Mucosa of stomach (tissue), 1 donor: Measurements from ENCODE around the gene INTS15.

ENCODE experiments used
- H3K27me3 ChIP-seq: one replicate; pipeline ENCODE4 v1.7.0; 2013; ENCODE audit warnings: mild to moderate bottlenecking, low read length; ENCODE audit not compliant: control insufficient read depth, insufficient read depth
- H3K36me3 ChIP-seq: one replicate; pipeline ENCODE4 v1.7.0; 2013; ENCODE audit warnings: low read length; ENCODE audit not compliant: control insufficient read depth, insufficient read depth
- H3K4me1 ChIP-seq: one replicate; pipeline ENCODE4 v1.7.0; 2013; ENCODE audit warnings: mild to moderate bottlenecking, low read length; ENCODE audit not compliant: control insufficient read depth, insufficient read depth
- H3K4me3 ChIP-seq: one replicate; pipeline ENCODE4 v1.7.0; 2013; ENCODE audit warnings: low read length
- H3K9ac ChIP-seq: one replicate; pipeline ENCODE4 v1.7.0; 2013; ENCODE audit warnings: mild to moderate bottlenecking, low read length, moderate library complexity
- H3K9me3 ChIP-seq: one replicate; pipeline ENCODE4 v1.7.0; 2013; ENCODE audit warnings: mild to moderate bottlenecking, low read length, moderate library complexity; ENCODE audit not compliant: control insufficient read depth
- donor health status: Pancreatic carcinoma.

INTS15 gene

GRCh38 chr7:6589829-6590644 lies at the start of gene INTS15:
Gene INTS15 (plus strand): TSS chr7:6590021. CDS start chr7:6590284, 263 bp downstream.
- Histone ChIP-seq H3K4me3 (peak within 1 kb of the TSS; percentile 63), H3K27me3 (no peaks in the 10 kb centered on the region), H3K36me3 (peaks cover 4% of the 10 kb centered on the region), H3K9ac (peak within 1 kb of the TSS; percentile 77), H3K9me3 (no peaks in the 10 kb centered on the region), H3K4me1 (peaks cover 11% of the 10 kb centered on the region)

GRCh38 chr7:6542368-6542767 lies 47.5 kb upstream of the INTS15 start:
- H3K9me3 ChIP-seq, result no peaks in the 10 kb centered on the region
- H3K4me3 ChIP-seq, result no peak overlapping the region
- no peak overlapping the region for H3K9ac ChIP-seq
- no peaks in the 10 kb centered on the region for H3K36me3 ChIP-seq
- no peaks in the 10 kb centered on the region for H3K4me1 ChIP-seq
- H3K27me3 ChIP-seq, result peaks cover 9% of the 10 kb centered on the region

GRCh38 chr7:6545398-6546126 lies 44.3 kb upstream of the INTS15 start:
- no peaks in the 10 kb centered on the region for H3K36me3 ChIP-seq
- no peaks in the 10 kb centered on the region for H3K4me1 ChIP-seq
- no peak overlapping the region for H3K4me3 ChIP-seq
- H3K27me3 ChIP-seq, result no peaks in the 10 kb centered on the region
- no peak overlapping the region for H3K9ac ChIP-seq
- H3K9me3 ChIP-seq, result no peaks in the 10 kb centered on the region

GRCh38 chr7:6546498-6547251 lies 43.1 kb upstream of the INTS15 start:
- H3K27me3 ChIP-seq, result no peaks in the 10 kb centered on the region
- H3K9ac ChIP-seq, result no peak overlapping the region
- no peaks in the 10 kb centered on the region for H3K9me3 ChIP-seq
- no peaks in the 10 kb centered on the region for H3K36me3 ChIP-seq
- H3K4me1 ChIP-seq, result no peaks in the 10 kb centered on the region
- no peak overlapping the region for H3K4me3 ChIP-seq

GRCh38 chr7:6547400-6547799 lies 42.4 kb upstream of the INTS15 start:
- no peaks in the 10 kb centered on the region for H3K36me3 ChIP-seq

GRCh38 chr7:6551016-6551511 lies 38.8 kb upstream of the INTS15 start, which contains the start of gene GRID2IP:
Gene GRID2IP (minus strand): TSS chr7:6551461. CDS start chr7:6551436, 25 bp downstream.
- Histone ChIP-seq H3K36me3 (no peaks in the 10 kb centered on the region), H3K9me3 (no peaks in the 10 kb centered on the region), H3K4me3 (no peak within 1 kb of the TSS), H3K27me3 (peaks cover 3% of the 10 kb centered on the region), H3K4me1 (no peaks in the 10 kb centered on the region), H3K9ac (no peak within 1 kb of the TSS)

More at GRCh38 chr7:6547400-6547799, 42.4 kb upstream of the INTS15 start:
- no peak overlapping the region for H3K9ac ChIP-seq
- H3K4me3 ChIP-seq, result no peak overlapping the region
- H3K4me1 ChIP-seq, result no peaks in the 10 kb centered on the region
- no peaks in the 10 kb centered on the region for H3K27me3 ChIP-seq
- no peaks in the 10 kb centered on the region for H3K9me3 ChIP-seq

GRCh38 chr7:6553448-6554044 lies 36.3 kb upstream of the INTS15 start:
- H3K4me3 ChIP-seq, result no peak overlapping the region
- no peaks in the 10 kb centered on the region for H3K4me1 ChIP-seq
- H3K9me3 ChIP-seq, result no peaks in the 10 kb centered on the region
- H3K27me3 ChIP-seq, result peaks cover 3% of the 10 kb centered on the region
- no peaks in the 10 kb centered on the region for H3K36me3 ChIP-seq
- no peak overlapping the region for H3K9ac ChIP-seq

GRCh38 chr7:6554848-6555247 lies 35.0 kb upstream of the INTS15 start:
- Histone ChIP-seq H3K27me3 (peaks cover 3% of the 10 kb centered on the region), H3K9me3 (no peaks in the 10 kb centered on the region)

GRCh38 chr7:6556196-6556595 lies 33.6 kb upstream of the INTS15 start:
- H3K9ac ChIP-seq, result no peak overlapping the region

More at GRCh38 chr7:6554848-6555247, 35.0 kb upstream of the INTS15 start:
- Histone ChIP-seq H3K4me1 (no peaks in the 10 kb centered on the region), H3K36me3 (no peaks in the 10 kb centered on the region), H3K9ac (no peak overlapping the region), H3K4me3 (no peak overlapping the region)

GRCh38 chr7:6558837-6559236 lies 31.0 kb upstream of the INTS15 start:
- Histone ChIP-seq H3K4me3 (no peak overlapping the region), H3K27me3 (no peaks in the 10 kb centered on the region), H3K36me3 (no peaks in the 10 kb centered on the region), H3K9ac (no peak overlapping the region), H3K9me3 (no peaks in the 10 kb centered on the region), H3K4me1 (no peaks in the 10 kb centered on the region)

More at GRCh38 chr7:6556196-6556595, 33.6 kb upstream of the INTS15 start:
- Histone ChIP-seq H3K27me3 (peaks cover 3% of the 10 kb centered on the region), H3K9me3 (no peaks in the 10 kb centered on the region), H3K4me1 (no peaks in the 10 kb centered on the region), H3K36me3 (no peaks in the 10 kb centered on the region), H3K4me3 (no peak overlapping the region)

- H3K4me3 ChIP-seq, result no peak overlapping the region
- H3K36me3 ChIP-seq, result no peaks in the 10 kb centered on the region
- H3K9me3 ChIP-seq, result no peaks in the 10 kb centered on the region
- no peaks in the 10 kb centered on the region for H3K27me3 ChIP-seq
- no peaks in the 10 kb centered on the region for H3K4me1 ChIP-seq
- H3K9ac ChIP-seq, result no peak overlapping the region
These were observed 29.9 kb upstream of the INTS15 start for GRCh38 chr7:6559896-6560295.
